Rectal smooth muscle tissue (tissue), 1 donor: ENCODE results near the gene MACROD2.

Experiments used
- H3K27ac ChIP-seq: one replicate; pipeline ENCODE4 v1.7.0; 2013; ENCODE audit warnings: low read depth, low read length, inconsistent platforms
- H3K27me3 ChIP-seq: one replicate; pipeline ENCODE4 v1.7.0; 2013; ENCODE audit warnings: low read length; ENCODE audit not compliant: control insufficient read depth, insufficient read depth
- H3K36me3 ChIP-seq: one replicate; pipeline ENCODE4 v1.7.0; 2013; ENCODE audit warnings: low read length; ENCODE audit not compliant: control insufficient read depth, insufficient read depth
- H3K4me1 ChIP-seq: one replicate; pipeline ENCODE4 v1.7.0; 2013; ENCODE audit warnings: low read length; ENCODE audit not compliant: control insufficient read depth, insufficient read depth
- H3K4me3 ChIP-seq: one replicate; pipeline ENCODE4 v1.7.0; 2013; ENCODE audit warnings: low read length
- H3K9ac ChIP-seq: one replicate; pipeline ENCODE4 v1.7.0; 2013; ENCODE audit warnings: low read length

Gene MACROD2

GRCh38 chr20:14576196-14576877, 581.0 kb downstream of the MACROD2 start:
- Histone ChIP-seq H3K27ac (no peak overlapping the region), H3K4me3 (no peak overlapping the region), H3K4me1 (no peaks in the 10 kb centered on the region), H3K36me3 (no peaks in the 10 kb centered on the region), H3K27me3 (no peaks in the 10 kb centered on the region), H3K9ac (no peak overlapping the region)

- no peaks in the 10 kb centered on the region for H3K36me3 ChIP-seq
- H3K4me3 ChIP-seq: no peak overlapping the region
- H3K9ac ChIP-seq: no peak overlapping the region
- no peak overlapping the region for H3K27ac ChIP-seq
- no peaks in the 10 kb centered on the region for H3K4me1 ChIP-seq
- no peaks in the 10 kb centered on the region for H3K27me3 ChIP-seq
These were observed 585.2 kb downstream of the MACROD2 start for GRCh38 chr20:14580418-14581074.

- no peaks in the 10 kb centered on the region for H3K36me3 ChIP-seq
- H3K4me1 ChIP-seq: no peaks in the 10 kb centered on the region
- H3K9ac ChIP-seq: no peak overlapping the region
- H3K4me3 ChIP-seq: no peak overlapping the region
- H3K27me3 ChIP-seq: no peaks in the 10 kb centered on the region
- H3K27ac ChIP-seq: no peak overlapping the region
These were observed 586.4 kb downstream of the MACROD2 start for GRCh38 chr20:14581731-14582130.

- H3K27me3 ChIP-seq: no peaks in the 10 kb centered on the region
- H3K4me1 ChIP-seq: no peaks in the 10 kb centered on the region
- no peak overlapping the region for H3K27ac ChIP-seq
- no peak overlapping the region for H3K4me3 ChIP-seq
- H3K36me3 ChIP-seq: no peaks in the 10 kb centered on the region
- no peak overlapping the region for H3K9ac ChIP-seq
These were observed 587.5 kb downstream of the MACROD2 start for GRCh38 chr20:14582855-14583254.

- no peaks in the 10 kb centered on the region for H3K36me3 ChIP-seq
- no peaks in the 10 kb centered on the region for H3K4me1 ChIP-seq
- no peaks in the 10 kb centered on the region for H3K27me3 ChIP-seq
- no peak overlapping the region for H3K27ac ChIP-seq
- H3K9ac ChIP-seq: no peak overlapping the region
- no peak overlapping the region for H3K4me3 ChIP-seq
These were observed 588.1 kb downstream of the MACROD2 start for GRCh38 chr20:14583413-14583812.

GRCh38 chr20:14589383-14589782, 594.1 kb downstream of the MACROD2 start:
- H3K36me3 ChIP-seq: no peaks in the 10 kb centered on the region
- H3K9ac ChIP-seq: no peak overlapping the region
- H3K4me3 ChIP-seq: no peak overlapping the region
- H3K27me3 ChIP-seq: no peaks in the 10 kb centered on the region
- H3K27ac ChIP-seq: no peak overlapping the region
- no peaks in the 10 kb centered on the region for H3K4me1 ChIP-seq

GRCh38 chr20:14595051-14595450, 599.7 kb downstream of the MACROD2 start:
- no peak overlapping the region for H3K4me3 ChIP-seq
- no peaks in the 10 kb centered on the region for H3K27me3 ChIP-seq
- H3K4me1 ChIP-seq: no peaks in the 10 kb centered on the region

GRCh38 chr20:14597206-14597715, 601.9 kb downstream of the MACROD2 start:
- Histone ChIP-seq H3K4me3 (no peak overlapping the region), H3K27ac (no peak overlapping the region), H3K27me3 (no peaks in the 10 kb centered on the region)

More at GRCh38 chr20:14595051-14595450, 599.7 kb downstream of the MACROD2 start:
- no peaks in the 10 kb centered on the region for H3K36me3 ChIP-seq
- H3K27ac ChIP-seq: no peak overlapping the region
- H3K9ac ChIP-seq: no peak overlapping the region

GRCh38 chr20:14599613-14600012, 604.3 kb downstream of the MACROD2 start:
- no peaks in the 10 kb centered on the region for H3K4me1 ChIP-seq
- no peaks in the 10 kb centered on the region for H3K36me3 ChIP-seq
- H3K27ac ChIP-seq: no peak overlapping the region
- H3K4me3 ChIP-seq: no peak overlapping the region
- H3K9ac ChIP-seq: no peak overlapping the region
- H3K27me3 ChIP-seq: no peaks in the 10 kb centered on the region

More at GRCh38 chr20:14597206-14597715, 601.9 kb downstream of the MACROD2 start:
- Histone ChIP-seq H3K36me3 (no peaks in the 10 kb centered on the region), H3K9ac (no peak overlapping the region), H3K4me1 (no peaks in the 10 kb centered on the region)

- Histone ChIP-seq H3K27ac (no peak overlapping the region), H3K9ac (no peak overlapping the region), H3K36me3 (no peaks in the 10 kb centered on the region), H3K4me1 (no peaks in the 10 kb centered on the region), H3K27me3 (no peaks in the 10 kb centered on the region), H3K4me3 (no peak overlapping the region)
These were observed 605.2 kb downstream of the MACROD2 start for GRCh38 chr20:14600527-14600926.

- Histone ChIP-seq H3K27ac (no peak overlapping the region), H3K36me3 (no peaks in the 10 kb centered on the region), H3K4me3 (no peak overlapping the region), H3K27me3 (no peaks in the 10 kb centered on the region), H3K9ac (no peak overlapping the region), H3K4me1 (no peaks in the 10 kb centered on the region)
These were observed 608.8 kb downstream of the MACROD2 start for GRCh38 chr20:14604143-14604542.

GRCh38 chr20:14609328-14610221, 614.3 kb downstream of the MACROD2 start:
- no peak overlapping the region for H3K27ac ChIP-seq
- no peak overlapping the region for H3K9ac ChIP-seq
- no peaks in the 10 kb centered on the region for H3K36me3 ChIP-seq
- H3K4me1 ChIP-seq: no peaks in the 10 kb centered on the region
- no peak overlapping the region for H3K4me3 ChIP-seq
- no peaks in the 10 kb centered on the region for H3K27me3 ChIP-seq
